ENCODE results near the gene ONECUT2.
A peak's percentile ranks its signal among the peaks of the same experiment; 100 is the strongest.

Gene ONECUT2

DNA sequence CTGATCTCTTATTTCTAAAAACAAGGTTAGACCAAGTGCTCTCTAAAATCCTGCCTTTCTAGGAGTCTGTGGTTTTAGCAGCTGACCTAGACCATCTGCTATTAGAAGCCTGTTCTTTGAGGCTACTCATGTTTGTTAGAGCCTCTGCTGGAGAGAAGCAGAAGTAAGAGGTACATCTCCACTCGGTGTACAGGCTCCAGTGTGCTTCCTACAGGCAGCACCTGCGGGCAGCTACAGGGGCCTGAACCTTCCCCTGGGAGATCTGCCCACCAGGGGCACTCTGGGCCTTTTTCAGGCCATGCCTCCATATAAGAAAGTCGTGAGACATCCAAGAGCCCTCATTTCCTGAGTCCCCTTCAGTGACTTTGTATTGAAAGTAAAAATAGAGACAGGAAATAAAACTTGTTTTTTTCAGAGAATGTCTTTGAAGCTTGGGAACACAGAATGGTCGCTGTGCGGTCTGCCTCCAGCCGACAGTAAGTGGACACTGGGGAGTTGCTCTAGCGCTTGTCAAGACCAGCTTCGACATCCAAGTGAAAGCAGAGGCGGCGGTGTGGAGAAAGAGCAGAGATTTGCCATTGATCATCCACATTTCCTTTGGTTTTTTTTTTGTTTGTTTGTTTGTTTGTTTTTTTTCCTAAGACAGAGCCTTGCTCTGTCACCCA, 31.7 kb downstream of the ONECUT2 start:
- Histone ChIP-seq H3K9me3 (ENCODE audit: insufficient read depth, low read depth, low read length) (no peaks in the 10 kb centered on the region), H3K79me2 (ENCODE audit: insufficient read depth, low read length) (no peaks in the 10 kb centered on the region), H3K27me3 (ENCODE audit: insufficient read depth, low read length, poor library complexity, severe bottlenecking) (no peaks in the 10 kb centered on the region), H2AFZ (ENCODE audit: low read length) (no peak overlapping the region), H3K9ac (ENCODE audit: low read depth, low read length, poor library complexity, severe bottlenecking) (no peak overlapping the region), H3K4me2 (ENCODE audit: low read depth, low read length, poor library complexity, severe bottlenecking) (no peak overlapping the region), H3K9me2 (replicated peaks; ENCODE audit: low read depth, low read length) (no peaks in the 10 kb centered on the region), H3K4me1 (ENCODE audit: insufficient read depth, low read length, poor library complexity, severe bottlenecking) (no peaks in the 10 kb centered on the region), H3F3A (ENCODE audit: low read depth) (no peaks in the 10 kb centered on the region), H3K36me3 (ENCODE audit: insufficient read depth, low read length) (no peaks in the 10 kb centered on the region), H4K20me1 (ENCODE audit: insufficient read depth, low read length, poor library complexity, severe bottlenecking) (no peaks in the 10 kb centered on the region), H3K4me3 (ENCODE audit: low read length, poor library complexity, severe bottlenecking) (no peak overlapping the region)
- TF ChIP-seq EZH2phosphoT487 (IDR thresholded peaks at IDR 0.05; ENCODE audit: borderline replicate concordance) = no peak
- TF ChIP-seq, protein P1, sequence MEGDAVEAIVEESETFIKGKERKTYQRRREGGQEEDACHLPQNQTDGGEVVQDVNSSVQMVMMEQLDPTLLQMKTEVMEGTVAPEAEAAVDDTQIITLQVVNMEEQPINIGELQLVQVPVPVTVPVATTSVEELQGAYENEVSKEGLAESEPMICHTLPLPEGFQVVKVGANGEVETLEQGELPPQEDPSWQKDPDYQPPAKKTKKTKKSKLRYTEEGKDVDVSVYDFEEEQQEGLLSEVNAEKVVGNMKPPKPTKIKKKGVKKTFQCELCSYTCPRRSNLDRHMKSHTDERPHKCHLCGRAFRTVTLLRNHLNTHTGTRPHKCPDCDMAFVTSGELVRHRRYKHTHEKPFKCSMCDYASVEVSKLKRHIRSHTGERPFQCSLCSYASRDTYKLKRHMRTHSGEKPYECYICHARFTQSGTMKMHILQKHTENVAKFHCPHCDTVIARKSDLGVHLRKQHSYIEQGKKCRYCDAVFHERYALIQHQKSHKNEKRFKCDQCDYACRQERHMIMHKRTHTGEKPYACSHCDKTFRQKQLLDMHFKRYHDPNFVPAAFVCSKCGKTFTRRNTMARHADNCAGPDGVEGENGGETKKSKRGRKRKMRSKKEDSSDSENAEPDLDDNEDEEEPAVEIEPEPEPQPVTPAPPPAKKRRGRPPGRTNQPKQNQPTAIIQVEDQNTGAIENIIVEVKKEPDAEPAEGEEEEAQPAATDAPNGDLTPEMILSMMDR (conservative IDR thresholded peaks at IDR 0.05; ENCODE audit: low read length) = peak; percentile 19; the same call in 1 of the 2 replicates

DNA sequence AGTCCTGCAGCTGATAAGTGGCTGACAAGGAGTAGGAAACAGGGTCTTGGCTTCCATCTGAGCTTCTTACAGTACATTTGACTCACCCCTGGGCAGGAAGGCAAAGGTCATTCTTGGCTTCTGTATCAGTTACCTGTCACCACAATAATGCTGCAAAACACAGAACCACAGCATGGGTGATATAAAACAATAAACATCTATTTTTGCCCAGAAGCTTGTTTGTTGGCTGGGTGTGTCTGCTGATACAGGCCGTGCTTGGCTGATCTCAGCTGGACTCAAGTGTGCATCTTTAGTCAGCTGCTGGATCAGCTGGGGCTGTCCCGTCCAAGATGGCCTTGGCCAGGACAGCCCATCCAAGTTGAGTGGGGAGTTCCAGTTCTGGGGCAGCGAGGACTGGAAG, 34.7 kb downstream of the ONECUT2 start:
- Histone ChIP-seq H3F3A (ENCODE audit: low read depth) (no peaks in the 10 kb centered on the region), H3K4me1 (ENCODE audit: insufficient read depth, low read length, poor library complexity, severe bottlenecking) (no peaks in the 10 kb centered on the region), H2AFZ (ENCODE audit: low read length) (no peak overlapping the region), H3K9ac (ENCODE audit: low read depth, low read length, poor library complexity, severe bottlenecking) (no peak overlapping the region), H4K20me1 (ENCODE audit: insufficient read depth, low read length, poor library complexity, severe bottlenecking) (no peaks in the 10 kb centered on the region), H3K27me3 (ENCODE audit: insufficient read depth, low read length, poor library complexity, severe bottlenecking) (no peaks in the 10 kb centered on the region), H3K36me3 (ENCODE audit: insufficient read depth, low read length) (no peaks in the 10 kb centered on the region), H3K4me2 (ENCODE audit: low read depth, low read length, poor library complexity, severe bottlenecking) (no peak overlapping the region), H3K9me3 (ENCODE audit: insufficient read depth, low read depth, low read length) (no peaks in the 10 kb centered on the region), H3K9me2 (replicated peaks; ENCODE audit: low read depth, low read length) (no peaks in the 10 kb centered on the region), H3K4me3 (ENCODE audit: low read length, poor library complexity, severe bottlenecking) (no peak overlapping the region), H3K79me2 (ENCODE audit: insufficient read depth, low read length) (no peaks in the 10 kb centered on the region)
- no peak for TF ChIP-seq EZH2phosphoT487 (IDR thresholded peaks at IDR 0.05; ENCODE audit: borderline replicate concordance)
- TF ChIP-seq, protein P1 (conservative IDR thresholded peaks at IDR 0.05; ENCODE audit: low read length) = no peak

DNA sequence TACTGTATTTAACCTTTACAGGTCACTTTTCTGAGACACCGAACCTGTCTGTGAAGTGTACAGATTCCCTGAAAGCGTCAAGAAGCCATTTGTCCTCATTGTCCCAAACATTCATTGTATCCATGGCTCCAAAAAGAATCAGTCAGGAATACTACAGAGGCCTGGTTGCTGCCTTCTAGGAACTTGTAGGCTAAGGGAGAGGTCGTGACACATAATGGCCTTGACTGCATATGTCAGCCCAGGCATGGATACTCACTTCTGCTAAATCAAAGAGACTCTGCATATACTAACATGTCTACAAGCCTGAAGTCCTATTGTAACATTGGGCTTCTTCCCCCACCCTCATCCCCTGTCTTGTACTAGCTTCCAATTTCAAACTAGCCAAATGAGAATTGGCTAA, 40.2 kb downstream of the ONECUT2 start:
- Histone ChIP-seq H4K20me1 (ENCODE audit: insufficient read depth, low read length, poor library complexity, severe bottlenecking) (no peaks in the 10 kb centered on the region), H3K9me3 (ENCODE audit: insufficient read depth, low read depth, low read length) (no peaks in the 10 kb centered on the region), H3K4me3 (ENCODE audit: low read length, poor library complexity, severe bottlenecking) (no peak overlapping the region), H3K79me2 (ENCODE audit: insufficient read depth, low read length) (no peaks in the 10 kb centered on the region), H3K4me2 (ENCODE audit: low read depth, low read length, poor library complexity, severe bottlenecking) (no peak overlapping the region), H2AFZ (ENCODE audit: low read length) (no peak overlapping the region), H3K4me1 (ENCODE audit: insufficient read depth, low read length, poor library complexity, severe bottlenecking) (no peaks in the 10 kb centered on the region), H3F3A (ENCODE audit: low read depth) (no peaks in the 10 kb centered on the region), H3K9ac (ENCODE audit: low read depth, low read length, poor library complexity, severe bottlenecking) (no peak overlapping the region), H3K27me3 (ENCODE audit: insufficient read depth, low read length, poor library complexity, severe bottlenecking) (no peaks in the 10 kb centered on the region), H3K9me2 (replicated peaks; ENCODE audit: low read depth, low read length) (no peaks in the 10 kb centered on the region), H3K36me3 (ENCODE audit: insufficient read depth, low read length) (no peaks in the 10 kb centered on the region)
- TF ChIP-seq, protein P1 (conservative IDR thresholded peaks at IDR 0.05; ENCODE audit: low read length) = no peak
- no peak for TF ChIP-seq EZH2phosphoT487 (IDR thresholded peaks at IDR 0.05; ENCODE audit: borderline replicate concordance)
